ENCODE results near the gene HOXC9. TPM values are rescaled to one million over a fixed set of nuclear protein-coding genes. Genes with fewer than 3 reads are reported as not detected.

Gene HOXC9
- total RNA-seq, 2 donors from 2014 or later = not detected

GRCh38 chr12:54016051-54016450 is 16.1 kb downstream of the HOXC9 start:
- Mint-ChIP-seq H3K4me3 (no peak overlapping the region), H3K4me1 (ENCODE audit: low read depth) (peaks cover 43% of the 10 kb centered on the region), H3K9me3 (no peaks in the 10 kb centered on the region), H3K27ac (no peak overlapping the region), H3K27me3 (ENCODE audit: low read depth) (peaks cover 75% of the 10 kb centered on the region), H3K36me3 (ENCODE audit: insufficient read depth in 2 of 2) (no peaks in the 10 kb centered on the region)
- ATAC-seq (replicated peaks in 1 of 2) = no peak
- DNase-seq = no peak

- no peak overlapping the region for H3K27ac Mint-ChIP-seq
- peaks cover 75% of the 10 kb centered on the region for H3K27me3 Mint-ChIP-seq (ENCODE audit: low read depth)
- no peaks in the 10 kb centered on the region for H3K36me3 Mint-ChIP-seq (ENCODE audit: insufficient read depth in 2 of 2)
- peak overlapping the region; percentile 56 to 64 for H3K4me3 Mint-ChIP-seq
- DNase-seq = no peak
- no peaks in the 10 kb centered on the region for H3K9me3 Mint-ChIP-seq
- no peak for ATAC-seq (replicated peaks in 1 of 2)
- peaks cover 41% of the 10 kb centered on the region for H3K4me1 Mint-ChIP-seq (ENCODE audit: low read depth)
Observed at GRCh38 chr12:54016478-54016964, 16.6 kb downstream of the HOXC9 start.

GRCh38 chr12:54017027-54017788 is 17.2 kb downstream of the HOXC9 start:
- Mint-ChIP-seq H3K27ac (peak overlapping the region; percentile 42), H3K36me3 (ENCODE audit: insufficient read depth in 2 of 2) (no peaks in the 10 kb centered on the region), H3K9me3 (no peaks in the 10 kb centered on the region), H3K4me3 (peak overlapping the region; percentile 80 to 93), H3K27me3 (ENCODE audit: low read depth) (peaks cover 75% of the 10 kb centered on the region), H3K4me1 (ENCODE audit: low read depth) (peaks cover 40% of the 10 kb centered on the region)
- DNase-seq = no peak
- peak; percentile 61 to 63 for ATAC-seq (replicated peaks in 1 of 2)

- peaks cover 75% of the 10 kb centered on the region for H3K27me3 Mint-ChIP-seq (ENCODE audit: low read depth)
- DNase-seq = peak; percentile 79 to 83
- H3K27ac Mint-ChIP-seq = no peak overlapping the region
- peak overlapping the region; percentile 80 to 93 for H3K4me3 Mint-ChIP-seq
- peak; percentile 89 to 92 for ATAC-seq (replicated peaks in 1 of 2)
- no peaks in the 10 kb centered on the region for H3K9me3 Mint-ChIP-seq
- H3K4me1 Mint-ChIP-seq (ENCODE audit: low read depth) = peaks cover 40% of the 10 kb centered on the region
- H3K36me3 Mint-ChIP-seq (ENCODE audit: insufficient read depth in 2 of 2) = no peaks in the 10 kb centered on the region
Observed at GRCh38 chr12:54017878-54018467, 18.0 kb downstream of the HOXC9 start.

- DNase-seq (no peak), ATAC-seq (replicated peaks in 1 of 2) (no peak)
- Mint-ChIP-seq H3K27me3 (ENCODE audit: low read depth) (peaks cover 75% of the 10 kb centered on the region), H3K27ac (no peak overlapping the region), H3K9me3 (no peaks in the 10 kb centered on the region), H3K4me3 (peak overlapping the region; percentile 80 to 93), H3K4me1 (ENCODE audit: low read depth) (peaks cover 40% of the 10 kb centered on the region), H3K36me3 (ENCODE audit: insufficient read depth in 2 of 2) (no peaks in the 10 kb centered on the region)
Observed at GRCh38 chr12:54018468-54018984, 18.6 kb downstream of the HOXC9 start.

- no peak for ATAC-seq (replicated peaks in 1 of 2)
- peaks cover 75% of the 10 kb centered on the region for H3K27me3 Mint-ChIP-seq (ENCODE audit: low read depth)
- peak overlapping the region; percentile 9 to 56 for H3K4me3 Mint-ChIP-seq
- peaks cover 36% of the 10 kb centered on the region for H3K4me1 Mint-ChIP-seq (ENCODE audit: low read depth)
- H3K27ac Mint-ChIP-seq = no peak overlapping the region
- no peak for DNase-seq
- H3K9me3 Mint-ChIP-seq = no peaks in the 10 kb centered on the region
- no peaks in the 10 kb centered on the region for H3K36me3 Mint-ChIP-seq (ENCODE audit: insufficient read depth in 2 of 2)
Observed at GRCh38 chr12:54019091-54019811, 19.3 kb downstream of the HOXC9 start.

GRCh38 chr12:54019924-54020590 is 20.1 kb downstream of the HOXC9 start:
- Mint-ChIP-seq H3K4me1 (ENCODE audit: low read depth) (peaks cover 28% of the 10 kb centered on the region), H3K27ac (no peak overlapping the region), H3K9me3 (no peaks in the 10 kb centered on the region), H3K36me3 (ENCODE audit: insufficient read depth in 2 of 2) (no peaks in the 10 kb centered on the region), H3K27me3 (ENCODE audit: low read depth) (peaks cover 75% of the 10 kb centered on the region), H3K4me3 (peak overlapping the region; percentile 25 to 58)
- ATAC-seq (replicated peaks in 1 of 2) = no peak
- DNase-seq = no peak

GRCh38 chr12:54020591-54021405 is 20.8 kb downstream of the HOXC9 start:
- no peaks in the 10 kb centered on the region for H3K36me3 Mint-ChIP-seq (ENCODE audit: insufficient read depth in 2 of 2)
- peaks cover 75% of the 10 kb centered on the region for H3K27me3 Mint-ChIP-seq (ENCODE audit: low read depth)
- no peak overlapping the region for H3K27ac Mint-ChIP-seq
- H3K4me1 Mint-ChIP-seq (ENCODE audit: low read depth) = peaks cover 24% of the 10 kb centered on the region
- H3K4me3 Mint-ChIP-seq = no peak overlapping the region
- no peak for ATAC-seq (replicated peaks in 1 of 2)
- H3K9me3 Mint-ChIP-seq = no peaks in the 10 kb centered on the region
- no peak for DNase-seq

GRCh38 chr12:54021432-54022013 is 21.6 kb downstream of the HOXC9 start:
- no peak overlapping the region for H3K27ac Mint-ChIP-seq
- DNase-seq (no peak), ATAC-seq (replicated peaks in 1 of 2) (no peak)
- peaks cover 24% of the 10 kb centered on the region for H3K4me1 Mint-ChIP-seq (ENCODE audit: low read depth)
- no peaks in the 10 kb centered on the region for H3K36me3 Mint-ChIP-seq (ENCODE audit: insufficient read depth in 2 of 2)
- H3K27me3 Mint-ChIP-seq (ENCODE audit: low read depth) = peaks cover 76% of the 10 kb centered on the region
- no peaks in the 10 kb centered on the region for H3K9me3 Mint-ChIP-seq
- H3K4me3 Mint-ChIP-seq = peak overlapping the region in 1 of 2 donors; percentile 46

- DNase-seq = no peak
- Mint-ChIP-seq H3K4me3 (no peak overlapping the region), H3K27ac (no peak overlapping the region), H3K36me3 (ENCODE audit: insufficient read depth in 2 of 2) (no peaks in the 10 kb centered on the region), H3K9me3 (no peaks in the 10 kb centered on the region), H3K4me1 (ENCODE audit: low read depth) (peaks cover 24% of the 10 kb centered on the region), H3K27me3 (ENCODE audit: low read depth) (peaks cover 86% of the 10 kb centered on the region)
- no peak for ATAC-seq (replicated peaks in 1 of 2)
Observed at GRCh38 chr12:54022960-54023884, 23.3 kb downstream of the HOXC9 start.

GRCh38 chr12:54024127-54024526 is 24.2 kb downstream of the HOXC9 start:
- Mint-ChIP-seq H3K9me3 (no peaks in the 10 kb centered on the region), H3K27ac (no peak overlapping the region), H3K36me3 (ENCODE audit: insufficient read depth in 2 of 2) (no peaks in the 10 kb centered on the region), H3K4me3 (no peak overlapping the region), H3K27me3 (ENCODE audit: low read depth) (peaks cover 92% of the 10 kb centered on the region), H3K4me1 (ENCODE audit: low read depth) (peaks cover 25% of the 10 kb centered on the region)
- DNase-seq (no peak), ATAC-seq (replicated peaks in 1 of 2) (no peak)
